Nephron (organoid): Measurements from ENCODE around the gene KLHL11.
A peak's percentile ranks its signal among the peaks of the same experiment; 100 is the strongest.

ENCODE experiments used
- H3K27ac Mint-ChIP-seq, 3 experiments: 2 replicates each; pipeline ENCODE4 v1.8.0; 2020; ENCODE audit warnings: mixed read lengths in 3 of 3, mild to moderate bottlenecking in 2 of 3, moderate library complexity in 1 of 3
- H3K27me3 Mint-ChIP-seq: 2 replicates; pipeline ENCODE4 v1.8.0; 2021; ENCODE audit warnings: low read depth, mild to moderate bottlenecking, moderate library complexity, mixed read lengths
- H3K36me3 Mint-ChIP-seq: 2 replicates; pipeline ENCODE4 v1.8.0; 2020; ENCODE audit warnings: low read depth, mixed read lengths
- H3K4me1 Mint-ChIP-seq: 2 replicates; pipeline ENCODE4 v1.8.0; 2020; ENCODE audit warnings: mixed read lengths
- H3K4me3 Mint-ChIP-seq, 3 experiments: 2 replicates each; pipeline ENCODE4 v1.8.0; 2020; ENCODE audit warnings: mild to moderate bottlenecking in 3 of 3, mixed read lengths in 3 of 3, moderate library complexity in 2 of 3
- H3K9me3 Mint-ChIP-seq: 2 replicates; pipeline ENCODE4 v1.8.0; 2020; ENCODE audit warnings: mixed read lengths
- TF ChIP-seq, protein P1 (sequence below), 3 experiments: fragments of 200-600 bp; sonication (generic); IDR thresholded peaks; one replicate each; pipeline ENCODE4 v1.5.0; 2021; ENCODE audit warnings: antibody characterized with exemption in 3 of 3; ENCODE audit not compliant: unreplicated experiment in 3 of 3

The KLHL11 gene

GRCh38 chr17:41813152-41813680 lies 52.0 kb downstream of the KLHL11 start:
- H3K4me3 Mint-ChIP-seq: peak overlapping the region; percentile 93 to 100 (median 99)
- peak overlapping the region; percentile 99 to 100 (median 99) for H3K27ac Mint-ChIP-seq
- H3K36me3 Mint-ChIP-seq: peaks cover 21% of the 10 kb centered on the region
- no peaks in the 10 kb centered on the region for H3K27me3 Mint-ChIP-seq
- TF ChIP-seq, protein P1, sequence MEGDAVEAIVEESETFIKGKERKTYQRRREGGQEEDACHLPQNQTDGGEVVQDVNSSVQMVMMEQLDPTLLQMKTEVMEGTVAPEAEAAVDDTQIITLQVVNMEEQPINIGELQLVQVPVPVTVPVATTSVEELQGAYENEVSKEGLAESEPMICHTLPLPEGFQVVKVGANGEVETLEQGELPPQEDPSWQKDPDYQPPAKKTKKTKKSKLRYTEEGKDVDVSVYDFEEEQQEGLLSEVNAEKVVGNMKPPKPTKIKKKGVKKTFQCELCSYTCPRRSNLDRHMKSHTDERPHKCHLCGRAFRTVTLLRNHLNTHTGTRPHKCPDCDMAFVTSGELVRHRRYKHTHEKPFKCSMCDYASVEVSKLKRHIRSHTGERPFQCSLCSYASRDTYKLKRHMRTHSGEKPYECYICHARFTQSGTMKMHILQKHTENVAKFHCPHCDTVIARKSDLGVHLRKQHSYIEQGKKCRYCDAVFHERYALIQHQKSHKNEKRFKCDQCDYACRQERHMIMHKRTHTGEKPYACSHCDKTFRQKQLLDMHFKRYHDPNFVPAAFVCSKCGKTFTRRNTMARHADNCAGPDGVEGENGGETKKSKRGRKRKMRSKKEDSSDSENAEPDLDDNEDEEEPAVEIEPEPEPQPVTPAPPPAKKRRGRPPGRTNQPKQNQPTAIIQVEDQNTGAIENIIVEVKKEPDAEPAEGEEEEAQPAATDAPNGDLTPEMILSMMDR (IDR thresholded peaks at IDR 0.05; ENCODE audit: unreplicated experiment in 3 of 3): no peak
- H3K4me1 Mint-ChIP-seq: peaks cover 30% of the 10 kb centered on the region
- no peaks in the 10 kb centered on the region for H3K9me3 Mint-ChIP-seq

DNA sequence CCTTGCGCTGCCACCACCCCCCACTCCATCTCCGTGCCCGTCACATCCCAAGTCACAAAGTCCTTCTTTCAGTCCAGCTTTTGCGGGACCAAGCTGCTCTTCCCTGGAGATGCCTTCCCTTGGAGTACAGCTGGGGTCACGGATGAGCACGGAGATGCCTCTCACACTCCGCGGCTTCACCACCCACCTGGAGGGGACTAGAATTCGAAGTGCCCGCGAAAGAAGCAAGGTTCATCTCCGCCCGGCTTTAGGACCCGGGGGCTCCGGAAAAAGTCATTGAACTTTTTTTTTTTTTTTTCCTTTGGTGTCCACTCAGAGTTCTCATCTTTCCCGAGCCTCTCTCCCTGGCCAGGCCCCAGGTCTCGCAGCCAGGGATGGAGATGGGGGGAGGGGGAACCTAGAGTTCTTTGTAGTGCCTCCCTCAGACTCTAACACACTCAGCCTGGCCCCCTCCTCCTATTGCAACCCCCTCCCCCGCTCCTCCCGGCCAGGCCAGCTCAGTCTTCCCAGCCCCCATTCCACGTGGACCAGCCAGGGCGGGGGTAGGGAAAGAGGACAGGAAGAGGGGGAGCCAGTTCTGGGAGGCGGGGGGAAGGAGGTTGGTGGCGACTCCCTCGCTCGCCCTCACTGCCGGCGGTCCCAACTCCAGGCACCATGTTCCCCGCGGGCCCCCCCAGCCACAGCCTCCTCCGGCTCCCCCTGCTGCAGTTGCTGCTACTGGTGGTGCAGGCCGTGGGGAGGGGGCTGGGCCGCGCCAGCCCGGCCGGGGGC lies 52.7 kb downstream of the KLHL11 start, which contains the start of gene FKBP10:
Gene FKBP10, plus strand, starts transcription at position 624 of the 771 bp plus-strand sequence. Its CDS starts 31 bp downstream, at position 655.
- TF ChIP-seq, protein P1 (IDR thresholded peaks at IDR 0.05; ENCODE audit: unreplicated experiment in 3 of 3): no peak
- H3K9me3 Mint-ChIP-seq: no peaks in the 10 kb centered on the region
- H3K27ac Mint-ChIP-seq: peak within 1 kb of the TSS; percentile 99 to 100 (median 99)
- H3K4me3 Mint-ChIP-seq: peak within 1 kb of the TSS; percentile 93 to 100 (median 99)
- no peaks in the 10 kb centered on the region for H3K27me3 Mint-ChIP-seq
- H3K36me3 Mint-ChIP-seq: peaks cover 19% of the 10 kb centered on the region
- H3K4me1 Mint-ChIP-seq: peaks cover 30% of the 10 kb centered on the region

GRCh38 chr17:41811549-41812380 lies 53.5 kb downstream of the KLHL11 start, which contains the start of gene P3H4:
P3H4 (minus strand) TSS chr17:41811949; CDS start chr17:41811915, 34 bp downstream.
- peaks cover 30% of the 10 kb centered on the region for H3K4me1 Mint-ChIP-seq
- peaks cover 18% of the 10 kb centered on the region for H3K36me3 Mint-ChIP-seq

DNA sequence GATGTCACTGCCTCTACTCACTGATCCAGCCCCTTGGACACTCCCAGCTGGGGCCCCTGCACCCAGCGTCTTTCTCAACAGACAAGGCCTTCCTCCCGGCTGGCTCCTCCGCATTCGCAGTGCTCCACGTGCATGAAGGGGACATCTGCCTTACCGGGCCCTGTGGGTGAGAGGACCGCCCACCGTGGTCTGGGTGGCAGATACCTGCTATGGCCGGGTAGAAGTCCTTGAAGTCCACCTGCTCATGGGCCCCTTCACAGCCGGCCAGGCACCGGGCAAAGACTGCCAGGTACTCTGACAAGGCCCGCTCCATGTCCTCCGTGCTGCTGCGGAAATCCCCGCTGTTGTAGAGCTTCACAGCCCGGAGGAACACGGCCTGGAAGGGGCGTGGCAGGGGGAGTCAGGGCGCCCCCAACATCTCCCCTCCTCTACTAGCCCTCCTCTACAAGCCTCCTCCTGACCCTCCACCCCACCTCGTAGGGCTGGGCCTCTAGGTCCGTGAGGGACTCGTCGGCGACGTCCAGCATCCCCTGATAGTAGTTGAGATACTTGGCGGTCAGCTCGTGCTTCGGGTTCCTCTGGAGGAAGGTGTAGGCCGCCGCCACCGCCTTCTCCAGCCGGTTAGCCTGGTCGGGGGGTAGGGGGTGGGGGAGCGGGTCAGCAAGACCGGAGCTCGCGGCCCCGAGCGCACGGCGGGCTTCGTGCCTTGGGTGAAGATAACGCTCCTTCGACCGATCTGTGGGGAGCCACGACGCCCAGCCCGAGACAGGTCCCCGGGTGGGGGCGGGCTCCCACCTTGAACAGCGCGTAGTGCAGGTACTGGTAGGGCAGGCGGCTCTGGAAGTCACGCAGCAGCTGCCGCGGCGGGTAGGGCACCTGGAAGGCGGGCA lies 54.3 kb downstream of the KLHL11 start:
- H3K36me3 Mint-ChIP-seq: peaks cover 23% of the 10 kb centered on the region
- H3K9me3 Mint-ChIP-seq: no peaks in the 10 kb centered on the region
- peak overlapping the region; percentile 84 to 99 (median 84) for H3K4me3 Mint-ChIP-seq
- TF ChIP-seq, protein P1 (IDR thresholded peaks at IDR 0.05; ENCODE audit: unreplicated experiment in 3 of 3): no peak
- H3K27me3 Mint-ChIP-seq: no peaks in the 10 kb centered on the region
- H3K4me1 Mint-ChIP-seq: peaks cover 30% of the 10 kb centered on the region
- H3K27ac Mint-ChIP-seq: peak overlapping the region in 2 of 3 experiments; percentile 43 to 76

More at GRCh38 chr17:41811549-41812380, 53.5 kb downstream of the KLHL11 start, which contains the start of gene P3H4:
- Mint-ChIP-seq H3K9me3 (no peaks in the 10 kb centered on the region), H3K27me3 (no peaks in the 10 kb centered on the region), H3K4me3 (peak within 1 kb of the TSS; percentile 93 to 100 (median 99)), H3K27ac (peak within 1 kb of the TSS; percentile 99 to 100 (median 99))
- TF ChIP-seq, protein P1 (IDR thresholded peaks at IDR 0.05; ENCODE audit: unreplicated experiment in 3 of 3): peak; percentile 62 to 84 (median 65)
